Measurements from ENCODE around the gene SDCCAG8.

DNA sequence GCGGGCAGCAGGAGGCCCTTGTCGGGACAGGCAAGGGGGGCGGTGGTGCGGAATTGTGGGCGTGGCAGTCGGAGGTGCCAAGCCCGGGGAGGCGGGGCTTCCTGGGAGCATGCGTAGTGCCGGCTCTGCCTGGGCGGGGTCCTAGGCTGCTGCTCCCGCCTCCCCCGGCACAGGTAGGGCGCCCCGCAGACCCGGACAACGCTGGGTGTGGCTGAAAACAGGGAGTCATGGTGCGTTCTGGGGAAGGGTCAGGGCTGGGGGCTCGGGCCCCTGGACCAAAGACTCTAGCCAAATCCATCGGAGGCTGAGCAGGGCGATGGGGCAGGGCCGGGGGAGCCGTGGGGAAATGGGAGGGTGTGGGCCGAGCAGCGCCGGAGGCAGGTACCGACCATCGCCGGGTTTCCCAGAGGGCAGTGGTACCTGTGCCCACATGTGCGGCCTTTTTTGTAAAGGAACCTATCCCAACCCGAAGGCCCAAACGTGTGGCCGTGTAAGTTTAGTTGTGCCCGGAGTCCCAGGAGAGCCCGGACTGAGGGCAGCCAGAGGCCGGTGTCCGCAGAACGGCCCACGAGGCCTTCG, 231.9 kb downstream of the SDCCAG8 start:
- TF ChIP-seq, protein P1, sequence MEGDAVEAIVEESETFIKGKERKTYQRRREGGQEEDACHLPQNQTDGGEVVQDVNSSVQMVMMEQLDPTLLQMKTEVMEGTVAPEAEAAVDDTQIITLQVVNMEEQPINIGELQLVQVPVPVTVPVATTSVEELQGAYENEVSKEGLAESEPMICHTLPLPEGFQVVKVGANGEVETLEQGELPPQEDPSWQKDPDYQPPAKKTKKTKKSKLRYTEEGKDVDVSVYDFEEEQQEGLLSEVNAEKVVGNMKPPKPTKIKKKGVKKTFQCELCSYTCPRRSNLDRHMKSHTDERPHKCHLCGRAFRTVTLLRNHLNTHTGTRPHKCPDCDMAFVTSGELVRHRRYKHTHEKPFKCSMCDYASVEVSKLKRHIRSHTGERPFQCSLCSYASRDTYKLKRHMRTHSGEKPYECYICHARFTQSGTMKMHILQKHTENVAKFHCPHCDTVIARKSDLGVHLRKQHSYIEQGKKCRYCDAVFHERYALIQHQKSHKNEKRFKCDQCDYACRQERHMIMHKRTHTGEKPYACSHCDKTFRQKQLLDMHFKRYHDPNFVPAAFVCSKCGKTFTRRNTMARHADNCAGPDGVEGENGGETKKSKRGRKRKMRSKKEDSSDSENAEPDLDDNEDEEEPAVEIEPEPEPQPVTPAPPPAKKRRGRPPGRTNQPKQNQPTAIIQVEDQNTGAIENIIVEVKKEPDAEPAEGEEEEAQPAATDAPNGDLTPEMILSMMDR (IDR thresholded peaks at IDR 0.05; ENCODE audit: low read depth, low read length) = no peak
- TF ChIP-seq EZH2phosphoT487 (IDR thresholded peaks at IDR 0.05; ENCODE audit: low read depth) = no peak
